Measurements from ENCODE around the gene PHIP.

The PHIP gene

DNA sequence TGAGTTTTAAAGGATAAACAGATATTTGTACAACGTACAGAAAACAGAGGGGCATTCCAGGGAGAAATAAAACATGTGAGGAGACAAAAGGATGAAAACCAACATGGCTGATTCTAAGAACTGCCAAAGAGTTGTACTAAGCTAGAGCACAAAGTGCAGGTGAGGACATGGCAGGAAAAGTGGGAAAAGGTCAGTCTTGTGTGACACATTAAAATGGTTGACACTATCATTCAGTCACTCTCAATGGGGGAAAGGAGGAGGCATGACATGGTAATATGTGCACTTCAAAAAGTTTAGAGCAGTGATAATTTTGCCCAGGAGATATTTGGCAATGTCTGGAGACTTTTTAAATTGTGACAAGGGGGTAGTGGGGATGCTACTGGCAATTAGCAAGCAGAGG is 21.8 kb downstream of the PHIP start:
- Histone ChIP-seq H3K36me3 (replicated peaks; ENCODE audit: low read depth, low read length) (peaks cover 82% of the 10 kb centered on the region), H3K9me3 (ENCODE audit: insufficient read depth, low read length) (no peaks in the 10 kb centered on the region), H3K4me2 (ENCODE audit: low read length) (no peak overlapping the region), H3K27me3 (ENCODE audit: low read depth, low read length) (no peaks in the 10 kb centered on the region), H2AFZ (ENCODE audit: low read depth, low read length) (no peak overlapping the region), H3K27ac (ENCODE audit: low read length) (no peak overlapping the region), H3K4me1 (ENCODE audit: low read length) (no peaks in the 10 kb centered on the region), H4K20me1 (ENCODE audit: insufficient read depth, low read length) (peaks cover 3% of the 10 kb centered on the region; the same call in 1 of the 2 replicates), H3K79me2 (ENCODE audit: low read length) (peaks cover 7% of the 10 kb centered on the region; the same call in 1 of the 2 replicates), H3K9ac (ENCODE audit: low read length) (no peak overlapping the region), H3K4me3 (ENCODE audit: low read length) (no peak overlapping the region)
- TF ChIP-seq EZH2phosphoT487 (IDR thresholded peaks at IDR 0.05; ENCODE audit: low read depth) (no peak), CTCF (IDR thresholded peaks at IDR 0.05; ENCODE audit: low read depth, low read length) (no peak)

DNA sequence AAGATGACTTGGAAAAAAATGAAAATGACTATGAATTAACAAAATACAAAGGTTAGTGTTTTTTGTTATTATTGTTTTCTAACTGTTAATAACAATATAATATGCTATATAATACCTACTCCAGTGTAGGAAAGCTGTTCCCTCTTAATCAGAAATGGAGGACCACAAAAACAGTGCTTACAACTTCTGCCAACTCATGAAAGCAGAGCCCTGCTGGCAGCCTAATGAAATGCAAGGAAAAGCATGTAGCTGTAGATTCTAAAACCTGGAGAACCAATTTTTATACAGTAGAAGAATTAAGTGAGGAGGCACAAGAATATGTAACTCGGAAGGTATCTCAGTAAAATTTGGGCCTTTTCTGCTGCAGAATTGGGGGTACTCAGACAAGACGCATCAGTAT is 29.4 kb downstream of the PHIP start:
- H3K27ac ChIP-seq (ENCODE audit: low read length): no peak overlapping the region
- H3K9ac ChIP-seq (ENCODE audit: low read length): no peak overlapping the region
- H3K4me3 ChIP-seq (ENCODE audit: low read length): no peak overlapping the region
- H3K4me2 ChIP-seq (ENCODE audit: low read length): no peak overlapping the region
- peaks cover 42% of the 10 kb centered on the region for H3K36me3 ChIP-seq (replicated peaks; ENCODE audit: low read depth, low read length)
- peaks cover 19% of the 10 kb centered on the region; the same call in 1 of the 2 replicates for H3K79me2 ChIP-seq (ENCODE audit: low read length)
- peaks cover under 1% of the 10 kb centered on the region; the same call in 1 of the 2 replicates for H3K4me1 ChIP-seq (ENCODE audit: low read length)
- no peaks in the 10 kb centered on the region for H3K9me3 ChIP-seq (ENCODE audit: insufficient read depth, low read length)
- H4K20me1 ChIP-seq (ENCODE audit: insufficient read depth, low read length): peaks cover 29% of the 10 kb centered on the region
- H2AFZ ChIP-seq (ENCODE audit: low read depth, low read length): no peak overlapping the region
- H3K27me3 ChIP-seq (ENCODE audit: low read depth, low read length): no peaks in the 10 kb centered on the region
- TF ChIP-seq CTCF (IDR thresholded peaks at IDR 0.05; ENCODE audit: low read depth, low read length) (peak; percentile 18; the same call in 1 of the 2 replicates), EZH2phosphoT487 (IDR thresholded peaks at IDR 0.05; ENCODE audit: low read depth) (no peak)

GRCh38 chr6:79047072-79047471 is 31.0 kb downstream of the PHIP start:
- H4K20me1 ChIP-seq (ENCODE audit: insufficient read depth, low read length): peaks cover 43% of the 10 kb centered on the region

GRCh38 chr6:79045966-79046365 is 32.1 kb downstream of the PHIP start:
- Histone ChIP-seq H3K36me3 (replicated peaks; ENCODE audit: low read depth, low read length) (peaks cover 30% of the 10 kb centered on the region), H3K27me3 (ENCODE audit: low read depth, low read length) (no peaks in the 10 kb centered on the region), H4K20me1 (ENCODE audit: insufficient read depth, low read length) (peaks cover 53% of the 10 kb centered on the region), H2AFZ (ENCODE audit: low read depth, low read length) (no peak overlapping the region), H3K9ac (ENCODE audit: low read length) (no peak overlapping the region), H3K79me2 (ENCODE audit: low read length) (peaks cover 23% of the 10 kb centered on the region), H3K9me3 (ENCODE audit: insufficient read depth, low read length) (no peaks in the 10 kb centered on the region), H3K4me1 (ENCODE audit: low read length) (peaks cover 24% of the 10 kb centered on the region), H3K27ac (ENCODE audit: low read length) (no peak overlapping the region), H3K4me2 (ENCODE audit: low read length) (no peak overlapping the region), H3K4me3 (ENCODE audit: low read length) (no peak overlapping the region)
- TF ChIP-seq CTCF (IDR thresholded peaks at IDR 0.05; ENCODE audit: low read depth, low read length) (no peak), EZH2phosphoT487 (IDR thresholded peaks at IDR 0.05; ENCODE audit: low read depth) (no peak)

More at GRCh38 chr6:79047072-79047471, 31.0 kb downstream of the PHIP start:
- Histone ChIP-seq H3K9ac (ENCODE audit: low read length) (no peak overlapping the region), H2AFZ (ENCODE audit: low read depth, low read length) (no peak overlapping the region), H3K4me1 (ENCODE audit: low read length) (peaks cover 16% of the 10 kb centered on the region), H3K27me3 (ENCODE audit: low read depth, low read length) (no peaks in the 10 kb centered on the region), H3K4me2 (ENCODE audit: low read length) (no peak overlapping the region), H3K4me3 (ENCODE audit: low read length) (no peak overlapping the region), H3K79me2 (ENCODE audit: low read length) (peaks cover 15% of the 10 kb centered on the region; the same call in 1 of the 2 replicates), H3K36me3 (replicated peaks; ENCODE audit: low read depth, low read length) (peaks cover 28% of the 10 kb centered on the region), H3K9me3 (ENCODE audit: insufficient read depth, low read length) (no peaks in the 10 kb centered on the region), H3K27ac (ENCODE audit: low read length) (no peak overlapping the region)
- TF ChIP-seq EZH2phosphoT487 (IDR thresholded peaks at IDR 0.05; ENCODE audit: low read depth): no peak
- TF ChIP-seq CTCF (IDR thresholded peaks at IDR 0.05; ENCODE audit: low read depth, low read length): no peak

Measured in OCI-LY3 (cell line).